ENCODE measurements around the gene USP3.

- TF ChIP-seq CTCF (IDR thresholded peaks at IDR 0.05) (no peak), POLR2A (IDR thresholded peaks at IDR 0.05; ENCODE audit: low read depth) (no peak), EP300 (IDR thresholded peaks at IDR 0.05) (no peak)
Observed at GRCh38 chr15:63630036-63630751, 125.8 kb downstream of the USP3 start.

Measured in esophagus muscularis mucosa (tissue), 4 donors.